Stimulated activated CD4-positive, alpha-beta T cell treated with anti-CD3 and anti-CD28 coated beads, TNF-alpha, amount 100 ng/mL, for 4 hours (primary cell): Measurements from ENCODE around the gene NMNAT1.
"Not testable (repeated sequence)": the region's sequence is repeated elsewhere in the genome, so short reads cannot be mapped to it uniquely, and the experiment has no call there.

Source experiments
- DNase-seq, 3 experiments: peaks; one replicate each; pipeline ENCODE4 v3.0.0-alpha.2; 2020; ENCODE audit warnings: low read depth in 3 of 3

Gene NMNAT1

DNA sequence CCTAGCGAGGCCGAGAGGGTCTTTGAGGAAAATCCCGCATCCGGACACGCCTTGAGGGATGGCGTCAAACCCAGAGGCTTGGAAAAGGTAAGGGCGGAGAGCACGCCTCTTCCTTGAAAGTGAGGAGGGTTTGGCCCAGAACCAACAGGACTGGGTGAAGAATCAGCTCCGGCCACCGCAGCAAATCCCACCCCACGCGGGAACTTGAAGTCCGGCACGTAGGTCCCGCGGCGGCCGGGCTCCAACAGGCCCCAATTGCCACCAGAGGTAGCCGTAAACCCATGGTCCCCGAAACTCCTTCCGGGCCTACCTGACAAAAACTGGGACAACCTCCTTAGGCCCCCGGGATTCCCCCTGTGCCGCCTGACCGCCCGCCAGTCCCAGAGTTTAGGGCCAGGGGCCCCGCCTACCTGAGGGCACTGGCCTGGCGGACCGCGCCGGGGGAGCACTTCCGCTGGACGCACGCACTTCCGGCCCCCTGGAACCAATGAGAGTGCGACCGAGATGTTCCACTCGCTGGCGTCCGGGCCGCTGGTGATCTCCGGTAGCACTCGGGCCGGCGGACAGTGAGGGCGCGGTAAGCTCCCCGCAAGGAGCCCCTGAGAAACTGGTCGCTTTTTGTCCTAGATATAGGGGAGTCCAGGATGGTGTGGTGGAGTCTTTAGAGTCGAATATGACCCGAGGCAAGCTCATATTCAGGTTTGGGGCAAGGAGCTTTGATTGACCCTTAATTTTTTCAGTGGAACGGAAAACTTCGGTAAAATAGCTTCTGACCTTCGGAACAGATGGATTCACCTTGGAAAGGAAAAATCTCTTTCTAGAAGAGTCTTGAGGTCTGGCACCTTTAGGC lies at the start of gene NMNAT1, which contains the start of gene LZIC:
Gene NMNAT1, plus strand, starts transcription at position 537 of the 850 bp plus-strand sequence. CDS start 28,599 bp downstream, outside the sequence.
Gene LZIC, minus strand, starts transcription at position 453 of the 850 bp plus-strand sequence. CDS start 6,772 bp downstream, outside the sequence.
- peak; percentile 71 to 83 (median 80) for DNase-seq

DNA sequence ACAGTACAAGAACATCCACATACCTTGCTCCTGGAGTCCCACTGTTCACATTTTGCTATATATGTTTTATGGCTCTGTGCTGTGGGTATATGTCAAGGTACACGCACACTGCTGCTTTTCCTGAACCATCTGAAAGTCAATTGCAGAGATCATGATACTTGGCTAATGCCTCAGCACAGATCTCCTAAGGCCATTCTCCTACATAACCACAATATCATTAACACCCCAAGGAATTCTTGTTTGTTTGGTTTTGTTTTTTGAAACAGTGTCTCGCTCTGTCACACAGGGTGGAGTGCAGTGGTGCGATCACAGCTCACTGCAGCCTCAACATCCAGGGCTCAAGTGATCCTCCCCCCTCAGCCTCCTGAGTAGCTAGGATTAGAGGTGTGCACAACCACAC lies 49.2 kb upstream of the NMNAT1 start:
- no peak for DNase-seq

DNA sequence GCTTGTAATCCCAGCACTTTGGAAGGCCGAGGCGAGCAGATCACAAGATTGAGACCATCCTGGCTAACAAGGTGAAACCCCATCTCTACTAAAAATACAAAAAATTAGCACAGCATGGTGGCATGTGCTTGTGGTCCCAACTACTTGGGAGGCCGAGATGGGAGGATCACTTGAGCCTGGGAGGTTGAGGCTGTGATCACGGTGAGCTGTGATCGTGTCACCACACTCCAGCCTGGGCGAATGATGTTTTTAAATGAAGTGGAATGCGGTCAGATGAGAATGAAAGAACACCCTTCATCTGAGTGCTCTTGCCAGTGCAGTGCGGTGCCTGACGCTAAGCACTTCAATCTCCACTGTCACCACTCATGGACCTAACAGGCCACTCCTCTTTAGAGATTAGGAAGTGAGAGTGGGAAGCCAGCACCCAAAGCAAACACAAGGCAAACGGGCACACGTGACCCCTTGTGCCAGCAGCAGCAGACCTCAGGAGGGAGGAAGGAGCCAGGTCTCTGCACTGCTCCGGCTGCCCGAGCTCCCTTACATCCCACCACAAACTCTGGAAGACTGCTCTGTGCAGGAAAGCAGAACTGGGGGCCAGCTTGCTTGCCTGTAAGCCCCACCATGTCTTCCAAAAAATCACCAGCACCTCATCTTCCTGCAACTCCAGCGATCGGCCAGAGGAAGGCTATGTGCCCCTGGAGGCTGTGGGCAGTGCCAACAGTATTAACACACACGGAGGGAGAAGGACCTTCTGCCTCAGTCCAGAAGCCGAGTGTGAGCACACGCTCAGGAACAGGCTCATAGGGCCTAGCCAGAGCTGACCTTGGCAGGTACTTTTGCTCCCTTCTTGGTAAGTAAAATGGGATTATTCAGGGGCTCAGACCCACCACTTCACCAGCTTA lies 42.9 kb upstream of the NMNAT1 start:
- DNase-seq, result no peak

DNA sequence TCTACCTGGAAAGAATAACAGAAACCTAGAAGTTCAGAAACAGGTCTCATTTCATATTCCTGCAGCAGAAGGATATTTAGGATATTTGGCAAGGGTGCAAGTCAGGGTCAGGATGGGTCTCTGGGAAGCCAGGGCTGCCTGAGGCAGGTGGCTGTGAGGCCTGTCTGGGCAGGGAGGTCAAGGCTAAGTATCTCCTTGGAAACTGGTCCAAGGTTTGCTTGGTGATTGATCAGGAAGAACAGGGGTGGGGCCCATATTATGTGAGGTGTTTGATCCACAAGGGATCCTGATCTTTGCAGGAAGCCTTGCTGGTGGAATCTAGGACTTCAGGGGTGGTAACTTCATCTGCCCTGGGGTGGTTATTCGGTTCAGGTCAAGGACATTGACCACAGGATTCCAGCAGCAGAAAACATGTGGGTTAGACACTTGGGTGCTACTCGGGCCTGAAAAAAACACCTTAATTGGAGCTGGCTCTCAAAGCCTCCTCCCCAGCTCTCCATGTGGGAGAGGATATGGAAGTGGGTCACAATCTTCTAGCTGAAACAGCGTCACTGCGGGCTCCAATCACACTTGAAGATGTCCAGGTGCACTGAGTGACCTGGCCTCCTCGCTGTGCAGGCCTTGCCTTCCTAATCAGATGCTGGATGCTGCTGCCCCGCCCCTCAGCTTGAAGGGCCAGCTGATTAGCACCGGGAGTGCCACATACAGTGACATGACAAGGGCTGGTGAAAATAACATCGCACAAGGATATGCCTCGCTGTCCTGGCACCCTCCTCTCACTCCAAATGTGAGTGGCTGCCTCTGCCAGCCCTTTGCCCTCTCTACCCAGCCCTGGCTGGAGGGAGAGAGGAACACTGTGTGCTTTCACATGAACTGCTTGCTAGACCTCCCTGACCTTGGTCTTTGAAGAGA lies 41.9 kb upstream of the NMNAT1 start:
- DNase-seq, result no peak

DNA sequence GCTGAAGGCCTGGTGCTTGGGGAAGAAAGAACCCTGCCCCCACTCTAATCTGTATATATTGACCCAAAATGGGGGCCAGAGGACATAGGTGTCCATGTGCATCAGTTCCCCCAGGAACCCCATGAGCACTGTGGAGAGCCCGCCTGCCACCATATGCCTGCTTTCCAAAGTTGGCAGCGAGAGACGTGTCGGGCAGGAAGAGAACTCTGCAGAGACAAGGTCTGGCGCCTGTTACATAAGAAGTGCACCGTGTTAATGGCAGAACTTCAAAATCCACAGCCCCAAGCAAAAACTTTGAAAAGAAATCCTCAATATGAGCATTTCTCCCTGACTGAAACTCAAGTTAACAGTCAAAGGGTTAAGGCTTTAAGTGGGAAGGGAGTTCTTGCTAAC lies 41.2 kb upstream of the NMNAT1 start:
- no peak for DNase-seq

DNA sequence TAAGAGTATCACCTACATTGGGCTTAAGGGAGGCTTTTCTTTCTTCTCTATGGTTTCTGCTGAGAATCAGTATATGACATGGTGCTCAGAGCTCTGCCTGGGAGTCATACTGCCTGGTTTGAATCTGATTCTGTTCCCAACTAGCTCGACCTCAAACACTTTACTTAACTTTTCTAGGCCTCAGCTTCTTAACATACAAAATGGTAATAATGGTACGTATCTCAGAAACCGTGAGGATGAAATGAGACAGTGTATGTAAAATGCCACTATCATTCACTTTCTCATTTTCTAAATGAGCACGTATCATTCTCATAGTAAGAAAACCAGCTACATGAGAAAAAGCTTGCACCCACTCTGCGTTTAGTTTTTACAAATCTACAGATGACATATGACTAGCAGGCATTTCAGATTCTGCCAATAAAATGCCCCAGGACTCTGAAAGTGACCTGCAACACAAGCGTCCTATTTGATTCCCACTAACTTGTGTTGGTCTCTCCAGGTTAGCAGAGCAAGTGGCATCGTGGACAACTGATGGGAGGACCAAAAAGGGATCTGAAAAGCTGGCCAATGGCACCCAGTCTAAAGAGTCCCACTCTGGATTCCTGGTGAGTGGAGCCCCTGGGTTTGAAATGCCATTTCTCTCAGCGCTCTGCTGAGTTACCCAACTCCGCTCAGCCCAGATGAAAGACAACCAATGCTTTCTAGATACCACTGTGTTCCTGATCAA lies 39.3 kb upstream of the NMNAT1 start:
- no peak for DNase-seq

DNA sequence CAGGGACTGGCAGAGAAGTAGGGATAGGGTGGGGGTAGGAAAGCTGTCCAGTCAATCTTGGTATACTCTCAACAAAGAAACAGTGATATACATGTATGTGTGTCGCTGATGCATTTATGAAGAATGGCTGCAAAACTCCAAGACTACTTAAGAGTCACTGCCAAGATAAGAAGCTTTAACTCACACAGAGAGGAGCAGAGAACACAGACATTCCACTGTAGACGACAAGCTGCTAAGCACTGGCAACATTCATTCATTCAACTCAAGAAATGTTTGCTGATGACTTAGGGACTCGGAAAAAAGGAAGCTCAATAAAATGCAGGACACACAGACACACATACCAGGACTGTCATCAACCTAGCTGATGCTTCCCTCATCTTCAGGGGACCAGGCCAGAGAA lies 38.7 kb upstream of the NMNAT1 start:
- no peak for DNase-seq

DNA sequence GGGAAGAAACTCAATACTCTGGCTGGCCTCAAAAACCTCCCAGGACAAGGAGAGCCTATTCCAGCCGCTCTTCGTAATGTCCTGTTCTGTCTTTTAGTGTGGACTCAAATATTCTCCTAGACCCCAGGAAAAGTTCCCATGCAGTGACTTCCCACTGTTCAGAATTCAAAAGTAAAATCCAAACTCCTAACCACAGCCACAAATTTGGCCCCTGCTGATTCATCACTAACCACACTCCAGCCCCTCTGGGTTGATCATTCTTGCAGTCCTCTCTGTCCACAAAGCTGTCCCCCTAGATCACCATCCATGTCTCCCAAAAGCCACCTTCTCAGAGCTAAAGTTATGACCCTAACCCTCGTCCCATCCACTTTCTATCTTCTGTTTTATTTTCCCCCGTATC lies 38.3 kb upstream of the NMNAT1 start:
- no peak for DNase-seq

DNA sequence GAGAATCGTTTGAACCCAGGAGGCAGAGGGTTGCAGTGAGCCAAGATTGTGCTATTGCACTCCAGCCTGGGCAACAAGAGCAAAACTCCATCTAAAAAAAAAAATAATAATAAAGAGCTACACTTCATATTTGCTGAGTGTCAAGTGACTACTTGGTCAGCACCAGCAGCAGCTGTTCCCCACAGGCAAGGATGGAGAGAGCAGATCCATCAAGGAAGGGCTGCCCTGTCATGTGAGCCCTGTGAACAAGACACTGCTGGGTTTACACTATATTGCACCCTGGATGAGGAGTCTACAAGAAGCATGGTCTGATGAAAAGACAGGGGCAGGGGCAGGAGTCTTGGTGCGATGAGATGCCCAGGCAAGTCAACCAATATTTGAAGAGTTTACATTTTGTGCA lies 36.8 kb upstream of the NMNAT1 start:
- no peak for DNase-seq

DNA sequence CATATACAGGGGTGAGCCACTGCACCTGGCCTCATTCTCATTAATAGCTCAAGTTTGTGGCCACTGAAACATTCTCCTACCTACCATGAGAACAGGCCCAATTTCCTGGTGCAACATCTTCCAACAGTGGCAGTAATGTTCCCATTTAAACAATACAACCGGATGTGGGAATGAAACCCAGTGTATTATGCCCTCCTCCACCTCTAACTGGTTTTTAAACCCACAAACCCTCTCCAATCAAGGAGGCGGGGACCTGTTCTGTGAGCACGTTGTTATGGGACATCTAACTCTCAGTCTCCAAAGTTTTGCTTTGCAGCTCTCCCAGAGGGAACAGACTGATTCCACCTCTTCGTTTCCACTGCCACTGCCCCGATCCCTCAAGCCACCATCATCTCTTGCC lies 35.8 kb upstream of the NMNAT1 start:
- DNase-seq, result no peak

DNA sequence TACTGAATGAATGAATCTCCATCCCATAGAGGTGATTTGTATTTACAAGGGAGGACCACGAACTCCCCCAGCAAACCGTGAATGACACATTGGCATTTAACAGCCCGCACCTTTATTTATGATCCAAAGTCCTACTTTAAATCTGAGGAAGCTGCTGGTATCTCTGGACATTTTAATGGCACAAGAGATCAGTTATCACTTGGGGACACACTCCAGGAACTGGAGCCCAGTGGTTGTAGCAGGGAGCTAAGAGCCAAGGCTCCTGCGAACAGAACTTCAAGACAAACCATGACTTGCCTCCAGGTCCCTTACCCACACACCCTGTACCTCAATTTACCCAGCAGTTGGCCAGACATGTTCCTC lies 34.4 kb upstream of the NMNAT1 start:
- DNase-seq, result no peak

DNA sequence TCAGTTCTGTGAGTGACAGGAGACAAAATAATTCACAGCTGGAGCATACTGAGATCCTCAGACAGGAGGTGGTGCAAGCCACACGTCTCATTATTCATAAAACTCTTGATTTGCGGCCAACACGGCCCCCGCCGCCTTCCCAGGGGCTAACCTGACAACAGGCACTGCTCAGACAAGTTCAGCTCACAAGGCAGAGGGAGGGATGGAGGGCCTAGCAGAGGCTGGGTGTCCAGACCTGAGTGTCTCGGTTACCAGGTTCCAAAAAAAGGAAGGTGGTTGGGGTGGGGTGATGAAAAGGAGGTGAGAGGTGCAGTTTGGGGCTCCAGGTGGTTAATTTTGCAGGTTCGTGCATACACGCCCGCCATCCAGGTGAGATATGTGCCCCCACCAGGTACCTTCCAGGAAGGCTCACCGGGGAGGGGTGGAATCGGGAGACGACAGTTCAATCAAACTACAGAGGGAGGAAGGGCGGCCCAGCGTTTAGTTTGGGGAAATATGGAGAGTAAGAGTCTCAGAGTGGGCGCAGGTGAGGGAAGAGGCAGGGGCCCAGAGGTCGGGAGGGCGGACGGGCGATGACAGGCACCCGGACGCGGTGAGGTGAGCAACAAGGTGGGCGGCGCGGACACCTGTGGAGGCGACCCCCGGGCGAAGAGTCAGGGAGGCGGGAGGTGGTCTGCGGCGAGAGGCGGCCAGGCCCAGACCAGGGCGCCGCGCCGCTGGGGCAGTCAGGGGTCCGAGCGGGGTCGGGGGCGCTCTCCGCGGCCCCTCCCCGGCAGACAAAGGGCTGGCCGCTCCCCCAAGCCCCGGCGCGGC lies 33.8 kb upstream of the NMNAT1 start:
- peak; percentile 4 to 12 (median 5) for DNase-seq

DNA sequence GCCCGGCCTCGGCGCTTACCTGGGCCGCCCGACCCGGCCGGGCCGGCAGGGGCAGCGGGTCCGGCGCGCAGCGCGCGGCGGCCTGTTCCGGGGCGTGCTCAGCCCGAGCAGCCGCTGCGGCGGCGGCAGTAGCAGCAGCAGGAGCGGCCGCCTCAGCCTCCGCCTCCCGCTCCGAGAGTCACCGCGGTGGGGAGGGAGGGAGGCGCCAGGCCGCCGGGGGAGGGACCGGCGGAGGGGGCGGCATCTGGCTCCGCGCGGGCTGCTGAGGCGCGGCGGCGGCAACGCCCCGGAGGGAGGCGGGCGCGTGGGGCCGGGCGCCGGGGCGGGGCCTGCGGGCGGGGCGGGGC lies 33.2 kb upstream of the NMNAT1 start, which contains the start of gene CTNNBIP1:
Gene CTNNBIP1, minus strand, starts transcription at position 194 of the 347 bp plus-strand sequence. CDS start 38,205 bp downstream, outside the sequence.
- no peak for DNase-seq

DNA sequence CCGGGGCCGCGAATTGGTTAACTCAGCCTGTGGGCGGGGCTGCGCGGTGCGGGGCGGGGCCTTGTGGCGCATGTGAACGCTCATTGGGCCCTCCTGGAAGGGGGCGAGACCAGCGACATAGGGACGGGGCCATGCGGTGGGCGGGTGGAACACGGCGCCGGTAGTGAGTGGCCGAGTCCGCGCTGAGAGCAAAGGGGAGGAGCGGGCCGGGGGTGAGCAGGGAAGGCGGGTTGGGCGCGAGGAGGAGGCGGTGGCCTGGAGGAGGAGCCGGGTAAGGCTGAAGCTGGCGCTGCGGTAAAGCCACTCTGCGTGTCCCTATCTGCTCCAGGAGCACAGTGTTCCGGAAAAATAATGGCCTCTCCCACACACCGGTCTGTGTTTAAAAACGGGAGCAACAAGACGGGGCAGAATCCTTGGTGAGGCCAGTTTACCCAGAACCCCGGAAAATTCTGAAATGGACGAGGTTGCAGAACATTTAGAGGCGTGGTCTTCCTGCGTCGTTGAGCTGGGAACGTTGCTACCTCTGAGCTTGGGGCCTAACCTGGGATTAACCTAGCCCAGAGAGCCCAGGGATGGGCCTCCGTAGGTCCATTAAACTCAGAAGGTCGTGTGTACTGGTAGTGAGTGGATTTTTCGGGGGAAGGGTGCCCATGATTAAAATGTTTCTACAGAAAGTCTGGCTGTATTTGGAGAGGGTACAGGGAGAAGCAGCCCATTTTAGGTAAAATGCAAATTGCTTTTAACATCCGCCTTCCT lies 32.7 kb upstream of the NMNAT1 start:
- DNase-seq, result peak; percentile 100

DNA sequence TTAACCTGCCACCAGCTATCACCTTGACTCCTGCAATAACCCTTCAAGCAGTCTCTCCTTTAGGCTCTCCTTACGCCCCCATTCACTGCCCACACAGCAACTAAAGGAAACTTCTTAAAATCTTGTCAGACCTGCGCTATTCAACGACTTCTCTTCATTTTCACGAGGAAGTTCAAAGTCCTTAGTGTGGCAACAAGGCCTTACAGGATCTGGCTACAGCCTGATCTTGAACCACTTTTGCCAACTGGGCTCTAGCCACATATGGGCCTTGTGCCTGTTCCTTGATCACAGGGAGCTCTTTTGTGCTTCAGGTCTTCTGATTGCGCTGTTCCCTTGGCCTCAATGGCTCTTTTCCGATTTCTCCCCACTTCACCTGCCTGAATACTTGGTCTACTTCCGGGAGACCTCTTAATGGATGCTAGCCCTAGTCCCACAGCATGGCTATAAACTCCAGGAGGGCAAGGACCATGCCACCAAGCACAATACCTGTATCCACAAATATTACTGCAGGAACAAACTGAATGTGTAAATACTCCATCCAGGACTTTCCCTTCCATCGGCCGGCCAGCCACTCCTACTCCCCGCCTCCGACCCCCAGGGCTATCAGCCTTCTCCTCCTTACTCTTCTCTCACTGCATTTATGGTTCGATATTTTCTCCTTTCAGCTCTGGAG lies 30.9 kb upstream of the NMNAT1 start:
- DNase-seq, result no peak

DNA sequence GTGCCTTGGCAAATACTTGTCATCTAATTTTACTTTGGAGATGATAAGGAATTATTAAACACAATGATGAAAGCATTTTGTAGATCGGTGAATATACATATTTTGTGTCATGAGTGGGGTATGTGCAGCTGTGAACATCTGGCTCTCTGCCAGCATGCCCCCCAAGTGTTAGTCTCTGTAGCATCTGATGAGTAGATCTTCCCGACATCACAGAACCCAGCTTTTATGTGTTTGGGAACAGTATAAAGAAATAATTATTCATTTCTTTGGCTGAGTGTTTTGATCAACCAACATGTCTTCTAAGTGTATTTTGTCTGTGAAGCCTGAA lies 28.7 kb upstream of the NMNAT1 start:
- no peak for DNase-seq

DNA sequence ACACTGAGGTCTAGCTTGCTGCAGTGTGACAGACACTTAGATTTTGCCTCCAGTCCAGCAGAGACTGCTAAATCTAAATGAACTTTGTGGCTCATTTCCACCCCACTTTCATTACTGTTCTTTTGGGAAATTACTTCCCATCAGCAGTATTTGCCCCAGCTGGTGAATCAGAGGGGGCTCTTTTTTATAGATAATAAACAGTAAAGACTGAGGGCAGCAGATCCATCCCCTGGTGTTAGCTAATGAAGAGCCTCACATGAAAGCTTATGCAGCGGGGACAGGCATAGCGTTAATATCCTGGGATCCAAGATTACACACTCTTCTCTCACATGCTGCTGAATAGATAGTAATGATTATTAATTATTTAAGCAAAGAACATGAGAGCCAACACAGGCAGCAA lies 26.8 kb upstream of the NMNAT1 start:
- no peak for DNase-seq

DNA sequence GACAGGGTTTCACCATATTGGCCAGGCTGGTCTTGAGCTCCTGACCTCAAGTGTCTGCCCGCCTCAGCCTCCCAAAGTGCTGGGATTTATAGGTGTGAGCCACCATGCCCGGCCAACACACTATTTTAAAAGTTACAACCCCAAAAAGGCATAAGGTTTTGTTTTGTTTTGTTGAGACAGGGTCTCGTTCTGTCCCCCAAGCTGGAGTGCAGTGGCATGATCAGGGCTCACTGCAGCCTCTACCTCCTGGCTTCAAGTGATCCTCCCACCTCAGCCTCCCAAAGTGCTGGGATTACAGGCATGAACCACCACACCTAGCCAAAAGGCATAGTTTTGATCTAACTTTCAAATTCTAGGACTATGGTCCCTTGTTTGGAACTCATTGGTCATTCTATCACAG lies 25.8 kb upstream of the NMNAT1 start:
- DNase-seq, result not testable (repeated sequence)

DNA sequence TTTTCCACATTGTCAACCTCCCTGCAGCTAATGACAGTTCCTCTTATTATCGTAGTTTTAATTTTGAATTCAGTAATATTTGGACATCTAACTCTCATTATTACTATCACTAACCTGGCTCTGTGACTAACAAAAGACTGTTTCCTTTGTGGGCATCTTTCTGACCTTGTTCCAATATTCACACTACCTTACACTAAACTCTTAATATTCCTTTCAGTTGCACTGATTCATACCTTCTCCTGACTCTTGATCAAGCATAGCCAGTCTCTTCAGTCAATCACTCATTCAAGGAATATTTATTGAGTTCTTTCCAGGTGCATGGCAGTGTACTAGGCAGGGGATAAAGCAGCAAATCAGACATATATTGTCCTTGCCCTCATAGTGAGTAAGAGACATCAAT lies 25.4 kb upstream of the NMNAT1 start:
- DNase-seq, result no peak
